ENCODE data around the gene APOE. TPM values are rescaled to one million over a fixed set of nuclear protein-coding genes. Genes with fewer than 3 reads are reported as not detected.
"Not testable (repeated sequence)": the region's sequence is repeated elsewhere in the genome, so short reads cannot be mapped to it uniquely, and the experiment has no call there.

The APOE gene
- total RNA-seq (10 to 100 TPM in 3 of 4 donors, 1 to 10 TPM in 1; 7.1 to 19.0 (median 11.9) TPM), polyA plus RNA-seq (10 to 100 TPM in 1 of 3 donors, 1 to 10 TPM in 2; 4.9 to 17.8 (median 6.8) TPM)
- long read RNA-seq, donor 1, transcript APOE-201 (4 exons, 1,208 nt): major isoform, 19 of 19 reads
- long read RNA-seq, donor 1, partial matches to known transcripts: 0 of 19 reads
- long read RNA-seq, donor 1, other reads (novel, unspliced or antisense): 0 of 19 reads
- long read RNA-seq, donor 2, transcript APOE-201 (4 exons, 1,208 nt): major isoform, 14 of 16 reads
- long read RNA-seq, donor 2, partial matches to known transcripts: 0 of 16 reads
- long read RNA-seq, donor 2, other reads (novel, unspliced or antisense): 0 of 16 reads

DNA sequence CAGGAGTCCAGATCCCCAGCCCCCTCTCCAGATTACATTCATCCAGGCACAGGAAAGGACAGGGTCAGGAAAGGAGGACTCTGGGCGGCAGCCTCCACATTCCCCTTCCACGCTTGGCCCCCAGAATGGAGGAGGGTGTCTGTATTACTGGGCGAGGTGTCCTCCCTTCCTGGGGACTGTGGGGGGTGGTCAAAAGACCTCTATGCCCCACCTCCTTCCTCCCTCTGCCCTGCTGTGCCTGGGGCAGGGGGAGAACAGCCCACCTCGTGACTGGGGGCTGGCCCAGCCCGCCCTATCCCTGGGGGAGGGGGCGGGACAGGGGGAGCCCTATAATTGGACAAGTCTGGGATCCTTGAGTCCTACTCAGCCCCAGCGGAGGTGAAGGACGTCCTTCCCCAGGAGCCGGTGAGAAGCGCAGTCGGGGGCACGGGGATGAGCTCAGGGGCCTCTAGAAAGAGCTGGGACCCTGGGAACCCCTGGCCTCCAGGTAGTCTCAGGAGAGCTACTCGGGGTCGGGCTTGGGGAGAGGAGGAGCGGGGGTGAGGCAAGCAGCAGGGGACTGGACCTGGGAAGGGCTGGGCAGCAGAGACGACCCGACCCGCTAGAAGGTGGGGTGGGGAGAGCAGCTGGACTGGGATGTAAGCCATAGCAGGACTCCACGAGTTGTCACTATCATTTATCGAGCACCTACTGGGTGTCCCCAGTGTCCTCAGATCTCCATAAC lies at the start of gene APOE:
TSS of gene APOE (plus strand) at position 360 of the 724 bp plus-strand sequence. CDS start 829 bp downstream, outside the sequence.
- Histone ChIP-seq H3K36me3 (ENCODE audit: insufficient read depth in 1 of 2, low read depth in 1 of 2) (peaks cover 0 to 26% of the 10 kb centered on the region in 2 donors), H3K27me3 (ENCODE audit: insufficient read depth in 3 of 3, low read length in 2 of 3) (peaks cover 0 to 32% (median 18%) of the 10 kb centered on the region in 3 donors), H3K4me1 (no peaks in the 10 kb centered on the region), H3K27ac (no peak within 1 kb of the TSS), H3K4me3 (peak within 1 kb of the TSS; percentile 18), H3K9me3 (no peaks in the 10 kb centered on the region)
- WGBS, 3 donors: 1% methylated on average over 18 to 20 of the region's 20 CpGs
- DNase-seq (no peak), ATAC-seq (peak in 1 of 4 donors; percentile 18)
- TF ChIP-seq, protein P1, sequence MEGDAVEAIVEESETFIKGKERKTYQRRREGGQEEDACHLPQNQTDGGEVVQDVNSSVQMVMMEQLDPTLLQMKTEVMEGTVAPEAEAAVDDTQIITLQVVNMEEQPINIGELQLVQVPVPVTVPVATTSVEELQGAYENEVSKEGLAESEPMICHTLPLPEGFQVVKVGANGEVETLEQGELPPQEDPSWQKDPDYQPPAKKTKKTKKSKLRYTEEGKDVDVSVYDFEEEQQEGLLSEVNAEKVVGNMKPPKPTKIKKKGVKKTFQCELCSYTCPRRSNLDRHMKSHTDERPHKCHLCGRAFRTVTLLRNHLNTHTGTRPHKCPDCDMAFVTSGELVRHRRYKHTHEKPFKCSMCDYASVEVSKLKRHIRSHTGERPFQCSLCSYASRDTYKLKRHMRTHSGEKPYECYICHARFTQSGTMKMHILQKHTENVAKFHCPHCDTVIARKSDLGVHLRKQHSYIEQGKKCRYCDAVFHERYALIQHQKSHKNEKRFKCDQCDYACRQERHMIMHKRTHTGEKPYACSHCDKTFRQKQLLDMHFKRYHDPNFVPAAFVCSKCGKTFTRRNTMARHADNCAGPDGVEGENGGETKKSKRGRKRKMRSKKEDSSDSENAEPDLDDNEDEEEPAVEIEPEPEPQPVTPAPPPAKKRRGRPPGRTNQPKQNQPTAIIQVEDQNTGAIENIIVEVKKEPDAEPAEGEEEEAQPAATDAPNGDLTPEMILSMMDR (IDR thresholded peaks at IDR 0.05): no peak
- intact Hi-C loops (cut with DNase I): loop anchor here (5.0 to 10.0 kb wide), 2 partner anchors 149 to 152 kb away; no protein-coding TSS in a partner anchor

DNA sequence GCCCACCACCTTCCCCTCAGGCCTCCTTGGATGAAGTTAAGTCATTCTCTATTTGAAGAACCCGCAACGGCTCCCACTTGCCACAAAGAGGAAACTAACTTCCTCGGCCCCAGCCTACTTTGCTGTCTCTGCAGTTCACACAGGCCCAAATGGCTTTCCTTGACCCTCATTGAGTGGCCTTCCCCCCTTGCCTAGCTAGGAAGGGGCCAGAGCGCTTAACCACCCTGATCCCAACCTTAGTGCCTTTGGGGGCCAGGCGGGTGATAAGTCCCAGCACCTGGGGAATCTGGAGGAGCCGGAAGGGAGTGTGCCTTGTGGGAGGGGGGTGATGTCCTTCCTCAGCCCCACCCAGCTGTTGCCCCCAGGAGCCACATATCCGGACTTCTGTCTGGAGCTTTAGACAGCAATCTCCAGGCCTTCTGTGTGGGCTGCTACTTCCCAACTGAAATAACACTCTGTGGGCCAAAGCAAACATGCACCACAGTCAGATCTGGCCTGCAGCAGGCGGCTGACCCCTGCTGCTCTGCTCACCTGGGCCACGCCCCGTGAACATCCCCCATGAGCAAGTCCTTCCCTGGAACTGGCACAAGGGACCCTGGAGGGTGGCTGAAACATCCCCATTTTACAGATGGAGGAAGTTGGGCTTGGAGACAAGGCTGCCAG lies 49.0 kb upstream of the APOE start:
- intact Hi-C loops (cut with DNase I): no loop called here
- Histone ChIP-seq H3K4me3 (no peak overlapping the region), H3K36me3 (ENCODE audit: insufficient read depth in 1 of 2, low read depth in 1 of 2) (no peaks in the 10 kb centered on the region), H3K27me3 (ENCODE audit: insufficient read depth in 3 of 3, low read length in 2 of 3) (no peaks in the 10 kb centered on the region), H3K4me1 (no peaks in the 10 kb centered on the region), H3K9me3 (no peaks in the 10 kb centered on the region), H3K27ac (no peak overlapping the region)
- TF ChIP-seq, protein P1 (IDR thresholded peaks at IDR 0.05): no peak
- 65 to 70% (median 65%) methylated on average over 10 of the region's 10 CpGs for WGBS, 3 donors
- no peak for DNase-seq
- peak in 2 of 4 donors; percentile 7 to 30 for ATAC-seq

DNA sequence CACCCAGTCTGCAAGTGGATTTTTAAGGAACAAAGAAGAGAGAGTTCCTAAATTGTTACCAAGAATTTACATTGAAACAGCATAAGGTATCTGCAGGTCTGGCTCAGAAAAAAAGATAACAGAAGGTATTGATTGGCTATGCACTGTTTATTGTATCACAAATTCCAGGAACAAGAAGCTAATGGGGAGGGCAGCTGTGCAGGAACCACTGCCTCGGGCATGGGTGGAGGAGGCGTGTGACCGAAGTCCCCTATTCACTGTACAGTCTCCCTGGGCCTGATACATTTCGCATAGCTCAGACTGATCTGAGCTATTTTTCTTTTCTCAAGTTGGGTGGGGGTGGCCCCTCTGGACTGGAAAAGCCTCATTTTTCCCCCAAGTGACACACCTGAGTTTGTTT lies 47.8 kb upstream of the APOE start:
- Histone ChIP-seq H3K4me1 (no peaks in the 10 kb centered on the region), H3K27ac (no peak overlapping the region), H3K9me3 (no peaks in the 10 kb centered on the region), H3K36me3 (ENCODE audit: insufficient read depth in 1 of 2, low read depth in 1 of 2) (no peaks in the 10 kb centered on the region), H3K27me3 (ENCODE audit: insufficient read depth in 3 of 3, low read length in 2 of 3) (no peaks in the 10 kb centered on the region), H3K4me3 (no peak overlapping the region)
- 76 to 82% (median 79%) methylated on average over 4 of the region's 4 CpGs for WGBS, 3 donors
- DNase-seq (no peak), ATAC-seq (no peak)
- TF ChIP-seq, protein P1 (IDR thresholded peaks at IDR 0.05): no peak
- intact Hi-C loops (cut with DNase I): no loop called here

DNA sequence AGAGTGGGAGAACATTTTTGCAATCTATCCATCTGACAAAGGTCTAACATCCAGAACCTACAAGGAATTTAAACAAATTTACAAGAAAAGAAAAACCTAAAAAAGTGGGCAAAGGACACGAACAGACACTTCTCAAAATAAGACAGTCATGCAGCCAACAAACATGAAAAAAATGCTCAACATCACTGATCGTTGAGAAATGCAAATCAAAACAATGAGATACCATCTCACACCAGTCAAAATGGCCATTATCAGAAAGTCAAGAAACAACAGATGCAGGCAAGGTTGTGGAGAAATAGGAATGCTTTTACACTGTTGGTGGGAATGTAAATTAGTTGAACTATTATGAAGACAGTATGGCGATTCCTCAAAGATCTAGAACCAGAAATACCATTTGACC lies 44.0 kb upstream of the APOE start:
- WGBS, 3 donors: 77 to 87% (median 82%) methylated on average over 3 of the region's 3 CpGs
- intact Hi-C loops (cut with DNase I): not testable (repeated sequence)

DNA sequence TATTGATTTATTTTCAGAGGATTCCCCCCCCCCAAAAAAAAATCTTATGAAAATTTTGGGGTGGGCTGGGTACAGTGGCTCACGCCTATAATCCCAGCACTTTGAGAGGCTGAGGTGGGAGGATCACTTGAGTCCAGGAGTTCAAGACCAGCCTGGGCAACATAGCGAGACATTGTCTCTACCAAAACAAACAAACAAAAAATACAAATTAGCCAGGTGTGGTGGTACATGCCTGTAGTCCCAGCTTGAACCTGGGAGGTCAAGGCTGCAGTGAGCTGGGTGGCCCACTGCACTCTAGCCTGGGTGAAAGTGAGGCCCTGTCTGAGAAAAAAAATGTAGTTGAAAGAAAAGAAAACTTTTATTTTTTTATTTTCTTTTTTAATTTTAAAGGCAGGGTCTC lies 41.6 kb upstream of the APOE start:
- ATAC-seq: no peak
- Histone ChIP-seq H3K9me3 (no peaks in the 10 kb centered on the region), H3K4me1 (no peaks in the 10 kb centered on the region), H3K4me3 (no peak overlapping the region), H3K27ac (no peak overlapping the region), H3K36me3 (ENCODE audit: insufficient read depth in 1 of 2, low read depth in 1 of 2) (peaks cover 0 to 13% of the 10 kb centered on the region in 2 donors), H3K27me3 (ENCODE audit: insufficient read depth in 3 of 3, low read length in 2 of 3) (no peaks in the 10 kb centered on the region)
- WGBS, 3 donors: 98 to 100% (median 99%) methylated on average over 2 of the region's 2 CpGs
- TF ChIP-seq, protein P1 (IDR thresholded peaks at IDR 0.05): no peak
- no peak for DNase-seq
- intact Hi-C loops (cut with DNase I): no loop called here

More for the DNA sequence above, 44.0 kb upstream of the APOE start:
- not testable (repeated sequence) for H3K4me3 ChIP-seq; ATAC-seq; DNase-seq; H3K27ac ChIP-seq; H3K27me3 ChIP-seq (ENCODE audit: insufficient read depth in 3 of 3, low read length in 2 of 3); H3K36me3 ChIP-seq (ENCODE audit: insufficient read depth in 1 of 2, low read depth in 1 of 2); H3K9me3 ChIP-seq; H3K4me1 ChIP-seq

All from psoas muscle (tissue), 8 donors.